NK-92 (cell line): ENCODE results near the gene YIPF1.
"Not testable (repeated sequence)": the region's sequence is repeated elsewhere in the genome, so short reads cannot be mapped to it uniquely, and the experiment has no call there.

Experiments used
- DNase-seq: peaks from one replicate; lab custom pipeline; 2025; ENCODE audit not compliant: unreplicated experiment; lab: John Stamatoyannopoulos, UW

The YIPF1 gene

GRCh38 chr1:53895421-53895820, 5.8 kb upstream of the YIPF1 start:
- no peak for DNase-seq

GRCh38 chr1:53894644-53895043, 5.0 kb upstream of the YIPF1 start:
- DNase-seq: no peak

GRCh38 chr1:53893999-53894636, 4.5 kb upstream of the YIPF1 start, which contains the start of gene DIO1:
Gene DIO1, plus strand, starts transcription at chr1:53894187. Its CDS starts 24 bp downstream, at chr1:53894211.
- DNase-seq: no peak

- DNase-seq: no peak
Observed at GRCh38 chr1:53892911-53893310, 3.3 kb upstream of the YIPF1 start.

GRCh38 chr1:53891678-53892077, 2.1 kb upstream of the YIPF1 start:
- DNase-seq: no peak

- DNase-seq: no peak
Observed at GRCh38 chr1:53891018-53891417, 1.4 kb upstream of the YIPF1 start.

- DNase-seq: no peak
Observed at GRCh38 chr1:53890522-53890941, 935 bp upstream of the YIPF1 start.

- DNase-seq: no peak
Observed at GRCh38 chr1:53888681-53889080, 916 bp downstream of the YIPF1 start.

GRCh38 chr1:53883600-53883999, 6.0 kb downstream of the YIPF1 start:
- not testable (repeated sequence) for DNase-seq

- DNase-seq: not testable (repeated sequence)
Observed at GRCh38 chr1:53881853-53882252, 7.7 kb downstream of the YIPF1 start.

GRCh38 chr1:53878492-53879105, 11.0 kb downstream of the YIPF1 start:
- DNase-seq: no peak

GRCh38 chr1:53875150-53875549, 14.4 kb downstream of the YIPF1 start:
- not testable (repeated sequence) for DNase-seq

- DNase-seq: no peak
Observed at GRCh38 chr1:53871773-53872484, 17.7 kb downstream of the YIPF1 start.

GRCh38 chr1:53871221-53871620, 18.4 kb downstream of the YIPF1 start:
- no peak for DNase-seq

GRCh38 chr1:53869454-53870117, 20.0 kb downstream of the YIPF1 start:
- no peak for DNase-seq

- no peak for DNase-seq
Observed at GRCh38 chr1:53868565-53868964, 21.0 kb downstream of the YIPF1 start.

GRCh38 chr1:53862507-53862906, 27.1 kb downstream of the YIPF1 start:
- DNase-seq: no peak

- no peak for DNase-seq
Observed at GRCh38 chr1:53860967-53861411, 28.6 kb downstream of the YIPF1 start.

GRCh38 chr1:53851571-53852285, 37.9 kb downstream of the YIPF1 start:
- DNase-seq: no peak

GRCh38 chr1:53850082-53850673, 39.4 kb downstream of the YIPF1 start:
- no peak for DNase-seq

- no peak for DNase-seq
Observed at GRCh38 chr1:53847980-53848379, 41.6 kb downstream of the YIPF1 start.
